ENCODE data around the gene DGCR2.

DNA sequence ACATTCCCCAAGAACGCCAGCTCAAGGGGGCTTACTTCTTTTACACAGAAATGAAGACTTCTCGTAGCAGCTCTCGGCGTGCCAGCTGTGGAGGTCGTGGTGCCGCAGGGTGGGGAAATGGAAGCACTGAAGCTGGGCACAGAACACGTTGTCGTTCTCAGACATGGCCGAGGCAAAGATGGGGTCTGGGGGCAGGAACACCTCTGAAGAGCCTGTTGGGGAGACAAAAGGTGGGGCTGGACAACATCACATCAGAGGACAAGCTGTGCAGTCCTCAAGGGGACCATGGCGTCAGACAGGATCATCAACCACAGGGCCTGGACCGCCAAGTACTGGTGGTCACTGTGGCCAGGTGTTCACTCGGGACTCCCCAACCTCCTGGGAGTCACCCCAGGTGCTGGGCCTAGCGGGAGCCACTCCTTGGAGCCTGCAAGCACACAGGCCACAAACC, 65.2 kb downstream of the DGCR2 start:
- TF ChIP-seq, protein P1, sequence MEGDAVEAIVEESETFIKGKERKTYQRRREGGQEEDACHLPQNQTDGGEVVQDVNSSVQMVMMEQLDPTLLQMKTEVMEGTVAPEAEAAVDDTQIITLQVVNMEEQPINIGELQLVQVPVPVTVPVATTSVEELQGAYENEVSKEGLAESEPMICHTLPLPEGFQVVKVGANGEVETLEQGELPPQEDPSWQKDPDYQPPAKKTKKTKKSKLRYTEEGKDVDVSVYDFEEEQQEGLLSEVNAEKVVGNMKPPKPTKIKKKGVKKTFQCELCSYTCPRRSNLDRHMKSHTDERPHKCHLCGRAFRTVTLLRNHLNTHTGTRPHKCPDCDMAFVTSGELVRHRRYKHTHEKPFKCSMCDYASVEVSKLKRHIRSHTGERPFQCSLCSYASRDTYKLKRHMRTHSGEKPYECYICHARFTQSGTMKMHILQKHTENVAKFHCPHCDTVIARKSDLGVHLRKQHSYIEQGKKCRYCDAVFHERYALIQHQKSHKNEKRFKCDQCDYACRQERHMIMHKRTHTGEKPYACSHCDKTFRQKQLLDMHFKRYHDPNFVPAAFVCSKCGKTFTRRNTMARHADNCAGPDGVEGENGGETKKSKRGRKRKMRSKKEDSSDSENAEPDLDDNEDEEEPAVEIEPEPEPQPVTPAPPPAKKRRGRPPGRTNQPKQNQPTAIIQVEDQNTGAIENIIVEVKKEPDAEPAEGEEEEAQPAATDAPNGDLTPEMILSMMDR (conservative IDR thresholded peaks at IDR 0.05; ENCODE audit: low read depth, low read length), result no peak
- no peak for TF ChIP-seq EZH2 (IDR thresholded peaks at IDR 0.05; ENCODE audit: borderline replicate concordance, low read depth, low read length, poor library complexity, severe bottlenecking)
